ENCODE data around the gene ZNF664. TPM values are rescaled to one million over a fixed set of nuclear protein-coding genes. Genes with fewer than 3 reads are reported as not detected.

The ZNF664 gene
- total and polyA plus RNA-seq, 10 of the 15 experiments (the other 5 are each of a cell fraction or from before 2014, with no cell fraction given), result 1.8 to 65.6 (median 30.8) TPM

DNA sequence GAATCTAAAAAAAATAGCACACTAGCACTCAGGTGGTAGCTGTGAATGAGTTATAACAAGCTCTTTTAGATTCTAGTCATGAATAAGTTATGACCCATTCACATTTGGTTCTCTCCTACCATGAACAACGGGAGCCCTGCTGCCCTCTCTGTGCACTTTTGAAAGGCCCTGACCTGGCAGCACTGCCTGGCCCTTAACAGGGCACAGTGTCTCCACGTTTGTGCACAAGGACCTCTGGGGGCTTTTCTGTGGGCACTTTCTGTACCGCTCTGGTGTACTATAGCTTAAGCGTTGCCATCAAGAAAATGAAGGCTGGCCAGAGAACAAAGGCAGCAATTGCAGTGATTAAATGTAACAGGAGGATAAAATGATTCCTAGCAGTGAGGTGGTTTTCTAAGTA is 21.5 kb upstream of the ZNF664 start:
- ChIA-PET RAD21 (ENCODE audit: unreplicated experiment) (no interaction called here), SMC1A (ENCODE audit: uncharacterized antibody, unreplicated experiment) (interaction anchor here (2.2 kb wide), 1 partner anchor 10 kb away, joined by 9 read pairs; no protein-coding TSS in a partner anchor), CTCF (interaction anchor here (1.4 kb wide), 1 partner anchor 13 kb away, joined by 3 read pairs; no protein-coding TSS in a partner anchor), POLR2A (no interaction called here)
- H2AFZ ChIP-seq (ENCODE audit: control insufficient read depth, low read depth, low read length), result no peak overlapping the region
- DNase-seq (ENCODE audit: low read depth, low spot score), result no peak
- no peak overlapping the region for H3K27ac ChIP-seq (ENCODE audit: control insufficient read depth, insufficient read depth)
- no peaks in the 10 kb centered on the region for H3K4me1 ChIP-seq (ENCODE audit: control insufficient read depth, insufficient read depth, low read length)
- H3K79me2 ChIP-seq (ENCODE audit: control insufficient read depth, insufficient read depth, low read length), result no peaks in the 10 kb centered on the region
- 46% methylated on average over 4 of the region's 4 CpGs for WGBS (ENCODE audit: insufficient coverage, insufficient replicate concordance, low lambda C conversion rate, missing lambda C conversion rate)
- H3K27me3 ChIP-seq (replicated peaks in 1 of 2; ENCODE audit: control insufficient read depth in 2 of 2, insufficient read depth in 2 of 2, low read length in 1 of 2), result no peaks in the 10 kb centered on the region; a peak in 1 of 4 replicates
- no peak overlapping the region for H3K4me3 ChIP-seq
- TF ChIP-seq NFYB (IDR thresholded peaks at IDR 0.05; ENCODE audit: insufficient read depth, low read depth, low read length) (no peak), ZNF24 (IDR thresholded peaks at IDR 0.05) (no peak)
- TF ChIP-seq, protein P1, sequence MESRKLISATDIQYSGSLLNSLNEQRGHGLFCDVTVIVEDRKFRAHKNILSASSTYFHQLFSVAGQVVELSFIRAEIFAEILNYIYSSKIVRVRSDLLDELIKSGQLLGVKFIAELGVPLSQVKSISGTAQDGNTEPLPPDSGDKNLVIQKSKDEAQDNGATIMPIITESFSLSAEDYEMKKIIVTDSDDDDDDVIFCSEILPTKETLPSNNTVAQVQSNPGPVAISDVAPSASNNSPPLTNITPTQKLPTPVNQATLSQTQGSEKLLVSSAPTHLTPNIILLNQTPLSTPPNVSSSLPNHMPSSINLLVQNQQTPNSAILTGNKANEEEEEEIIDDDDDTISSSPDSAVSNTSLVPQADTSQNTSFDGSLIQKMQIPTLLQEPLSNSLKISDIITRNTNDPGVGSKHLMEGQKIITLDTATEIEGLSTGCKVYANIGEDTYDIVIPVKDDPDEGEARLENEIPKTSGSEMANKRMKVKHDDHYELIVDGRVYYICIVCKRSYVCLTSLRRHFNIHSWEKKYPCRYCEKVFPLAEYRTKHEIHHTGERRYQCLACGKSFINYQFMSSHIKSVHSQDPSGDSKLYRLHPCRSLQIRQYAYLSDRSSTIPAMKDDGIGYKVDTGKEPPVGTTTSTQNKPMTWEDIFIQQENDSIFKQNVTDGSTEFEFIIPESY (IDR thresholded peaks at IDR 0.05), result no peak
- H3K9me3 ChIP-seq (replicated peaks; ENCODE audit: control insufficient read depth, insufficient read depth, low read length), result no peaks in the 10 kb centered on the region
- ATAC-seq, result no peak
- no peak overlapping the region for H3K9ac ChIP-seq (ENCODE audit: control insufficient read depth, insufficient read depth, low read length)
- FAIRE-seq, result no peak
- no peaks in the 10 kb centered on the region for H4K20me1 ChIP-seq (ENCODE audit: control insufficient read depth, insufficient read depth)
- BruUV-seq (replicated peaks), result no TSS peak
- in situ Hi-C loops (cut with MboI) (no loop called here), intact Hi-C loops (cut with micrococcal nuclease; ENCODE audit: unreplicated experiment) (no loop called here)
- H3K36me3 ChIP-seq (ENCODE audit: control insufficient read depth in 2 of 2, insufficient read depth in 2 of 2, low read length in 1 of 2), result no peaks in the 10 kb centered on the region
- H3K4me2 ChIP-seq (ENCODE audit: control insufficient read depth, insufficient read depth), result no peak overlapping the region

DNA sequence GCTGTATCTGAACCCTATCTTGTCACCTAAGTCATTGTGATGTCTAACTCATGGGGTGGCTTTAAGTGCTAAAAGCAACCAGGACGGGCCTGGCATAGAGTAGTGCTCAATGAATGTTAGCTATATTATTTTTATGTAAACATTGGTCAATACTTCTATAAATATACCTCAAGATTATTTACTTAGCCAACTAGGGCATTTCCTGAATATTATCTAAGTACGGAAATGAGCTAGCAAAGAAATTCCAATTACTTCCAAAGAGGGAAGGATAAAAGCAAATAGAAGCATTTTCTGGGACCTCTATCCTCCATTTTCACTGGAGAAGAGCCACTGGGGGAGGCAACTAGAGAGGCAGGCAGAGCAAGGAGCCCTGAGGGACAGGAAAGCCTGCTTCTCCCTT is 21.0 kb upstream of the ZNF664 start:
- no peak for ATAC-seq
- ChIA-PET SMC1A (ENCODE audit: uncharacterized antibody, unreplicated experiment) (interaction anchor here (2.2 kb wide), 1 partner anchor 9 kb away, joined by 9 read pairs; no protein-coding TSS in a partner anchor), POLR2A (no interaction called here), CTCF (interaction anchor here (1.4 kb wide), 1 partner anchor 13 kb away, joined by 3 read pairs; no protein-coding TSS in a partner anchor), RAD21 (ENCODE audit: unreplicated experiment) (no interaction called here)
- in situ Hi-C loops (cut with MboI), result no loop called here
- H3K27ac ChIP-seq (ENCODE audit: control insufficient read depth, insufficient read depth), result no peak overlapping the region
- H3K79me2 ChIP-seq (ENCODE audit: control insufficient read depth, insufficient read depth, low read length), result no peaks in the 10 kb centered on the region
- no peak for FAIRE-seq
- H3K4me3 ChIP-seq, result no peak overlapping the region
- WGBS (ENCODE audit: insufficient coverage, insufficient replicate concordance, low lambda C conversion rate, missing lambda C conversion rate), result 38% methylated on average over 2 of the region's 2 CpGs
- no peaks in the 10 kb centered on the region; a peak in 1 of 4 replicates for H3K27me3 ChIP-seq (replicated peaks in 1 of 2; ENCODE audit: control insufficient read depth in 2 of 2, insufficient read depth in 2 of 2, low read length in 1 of 2)
- intact Hi-C loops (cut with micrococcal nuclease; ENCODE audit: unreplicated experiment), result no loop called here
- no peaks in the 10 kb centered on the region for H3K36me3 ChIP-seq (ENCODE audit: control insufficient read depth in 2 of 2, insufficient read depth in 2 of 2, low read length in 1 of 2)
- no peak for DNase-seq (ENCODE audit: low read depth, low spot score)
- no peak overlapping the region for H3K9ac ChIP-seq (ENCODE audit: control insufficient read depth, insufficient read depth, low read length)
- no peaks in the 10 kb centered on the region for H4K20me1 ChIP-seq (ENCODE audit: control insufficient read depth, insufficient read depth)
- H3K9me3 ChIP-seq (replicated peaks; ENCODE audit: control insufficient read depth, insufficient read depth, low read length), result no peaks in the 10 kb centered on the region
- no peak overlapping the region for H3K4me2 ChIP-seq (ENCODE audit: control insufficient read depth, insufficient read depth)
- no peak for TF ChIP-seq SIX5 (IDR thresholded peaks at IDR 0.05; ENCODE audit: low read depth, low read length, severe bottlenecking)
- no peak for TF ChIP-seq NR2C1 (IDR thresholded peaks at IDR 0.05)
- no peak for TF ChIP-seq ZNF24 (IDR thresholded peaks at IDR 0.05)
- TF ChIP-seq CEBPB (IDR thresholded peaks at IDR 0.05; ENCODE audit: borderline replicate concordance in 1 of 2, low read depth in 2 of 2, low read length in 2 of 2), result no peak
- no peak for TF ChIP-seq MEF2B (IDR thresholded peaks at IDR 0.05; ENCODE audit: partially characterized antibody, poor library complexity, severe bottlenecking)
- TF ChIP-seq CREM (IDR thresholded peaks at IDR 0.05; ENCODE audit: low read depth), result no peak
- H2AFZ ChIP-seq (ENCODE audit: control insufficient read depth, low read depth, low read length), result no peak overlapping the region
- H3K4me1 ChIP-seq (ENCODE audit: control insufficient read depth, insufficient read depth, low read length), result no peaks in the 10 kb centered on the region
- no TSS peak for BruUV-seq (replicated peaks)

Measured in GM12878 (cell line).